NB4 (cell line): ENCODE data around the gene ADCY5.

Experiments
- DNase-seq: peaks from one replicate; pipeline ENCODE4 v3.0.0; 2010; ENCODE audit warnings: low read depth
- H3K4me3 ChIP-seq: one replicate; pipeline ENCODE4 v1.5.1; 2011; ENCODE audit warnings: mild to moderate bottlenecking, low read depth, low read length, moderate library complexity
- CTCF ChIP-seq: IDR thresholded peaks from one replicate; pipeline ENCODE4 v1.5.1; 2012; ENCODE audit warnings: low read depth, low read length
- MAX ChIP-seq: IDR thresholded peaks from 2 replicates; pipeline ENCODE4 v1.6.1; 2011; ENCODE audit warnings: low read depth, low read length
- MYC ChIP-seq: IDR thresholded peaks from 2 replicates; pipeline ENCODE4 v1.6.1; 2011; ENCODE audit warnings: low read depth, low read length
- POLR2A ChIP-seq: IDR thresholded peaks from 2 replicates; pipeline ENCODE4 v1.6.1; 2011; ENCODE audit warnings: mild to moderate bottlenecking; ENCODE audit not compliant: insufficient read length; ENCODE audit errors: extremely low read depth

ADCY5 gene

GRCh38 chr3:123281406-123281805 lies 167.5 kb downstream of the ADCY5 start:
- H3K4me3 ChIP-seq = no peak overlapping the region
- TF ChIP-seq POLR2A (no peak), CTCF (no peak), MYC (no peak), MAX (no peak)
- DNase-seq = no peak

GRCh38 chr3:123279121-123279520 lies 169.8 kb downstream of the ADCY5 start:
- TF ChIP-seq CTCF = no peak
- TF ChIP-seq POLR2A = no peak
- TF ChIP-seq MYC = no peak
- no peak for TF ChIP-seq MAX
- no peak for DNase-seq
- H3K4me3 ChIP-seq = no peak overlapping the region

GRCh38 chr3:123278446-123278845 lies 170.4 kb downstream of the ADCY5 start:
- DNase-seq = no peak
- H3K4me3 ChIP-seq = no peak overlapping the region
- TF ChIP-seq CTCF = no peak
- no peak for TF ChIP-seq MYC
- no peak for TF ChIP-seq POLR2A
- TF ChIP-seq MAX = no peak

- H3K4me3 ChIP-seq = no peak overlapping the region
- DNase-seq = no peak
- TF ChIP-seq CTCF (no peak), MYC (no peak), POLR2A (no peak), MAX (no peak)
Measured at GRCh38 chr3:123277106-123277505, 171.8 kb downstream of the ADCY5 start.

- no peak for DNase-seq
- H3K4me3 ChIP-seq = no peak overlapping the region
- TF ChIP-seq POLR2A = no peak
Measured at GRCh38 chr3:123276346-123277006, 172.4 kb downstream of the ADCY5 start.

- DNase-seq = no peak
- no peak for TF ChIP-seq MAX
- TF ChIP-seq MYC = no peak
- no peak for TF ChIP-seq CTCF
- no peak for TF ChIP-seq POLR2A
Measured at GRCh38 chr3:123275691-123276090, 173.2 kb downstream of the ADCY5 start.

More at GRCh38 chr3:123275691-123276090, 173.2 kb downstream of the ADCY5 start:
- H3K4me3 ChIP-seq = no peak overlapping the region
